Measurements from ENCODE around the gene KCNJ6. TPM values are rescaled to one million over a fixed set of nuclear protein-coding genes. Genes with fewer than 3 reads are reported as not detected.

Gene KCNJ6
- total and polyA plus RNA-seq, 9 of the 15 experiments (the other 6 are each of a cell fraction or from before 2014, with no cell fraction given): 0.06 to 0.21 (median 0.13) TPM; not detected in 1

GRCh38 chr21:37717534-37717933, 198.7 kb downstream of the KCNJ6 start:
- Histone ChIP-seq H4K20me1 (replicated peaks; ENCODE audit: control insufficient read depth, insufficient read depth, low read length) (no peaks in the 10 kb centered on the region), H2AFZ (ENCODE audit: low read depth, low read length) (no peak overlapping the region), H3K27ac (ENCODE audit: extremely low read depth, low read depth, low read length) (no peak overlapping the region), H3K79me2 (ENCODE audit: control insufficient read depth, insufficient read depth, low read length) (no peaks in the 10 kb centered on the region), H3K27me3 (ENCODE audit: control insufficient read depth in 2 of 2, insufficient read depth in 2 of 2, low read length in 2 of 2) (peaks cover 9 to 31% of the 10 kb centered on the region in 2 experiments), H3K9me1 (ENCODE audit: control insufficient read depth, insufficient read depth, low read length) (no peaks in the 10 kb centered on the region), H3K4me3 (no peak overlapping the region), H3K4me2 (ENCODE audit: insufficient read depth, low read length) (no peak overlapping the region), H3K4me1 (replicated peaks in 1 of 2; ENCODE audit: control insufficient read depth in 2 of 2, insufficient read depth in 2 of 2, low read length in 2 of 2) (no peaks in the 10 kb centered on the region), H3K9me3 (replicated peaks; ENCODE audit: control insufficient read depth, insufficient read depth, low read depth, low read length) (no peaks in the 10 kb centered on the region), H3K9ac (ENCODE audit: insufficient read depth in 1 of 2, low read depth in 2 of 2, low read length in 2 of 2) (no peak overlapping the region), H3K36me3 (ENCODE audit: control insufficient read depth, insufficient read depth, low read length) (no peaks in the 10 kb centered on the region)
- in situ Hi-C loops (cut with MboI): loop anchor here (25.0 kb wide), 1 partner anchor 445 kb away; no protein-coding TSS in a partner anchor
- ChIA-PET POLR2A (interaction anchor here (1.0 kb wide), 1 partner anchor 17 kb away, joined by 3 read pairs; no protein-coding TSS in a partner anchor), CTCF (ENCODE audit: low intra/inter-chr PET ratio) (no interaction called here)
- FAIRE-seq (no peak), DNase-seq (ENCODE audit: extremely low read depth in 1 of 4, low spot score in 3 of 4) (peak in 2 of 4 experiments; percentile 21 to 45), ATAC-seq (peak; percentile 94)
- 0% methylated on average over 4 of the region's 4 CpGs for WGBS (ENCODE audit: insufficient coverage, low coverage, missing lambda C conversion rate)
- intact Hi-C loops (cut with micrococcal nuclease): no loop called here
- no peak for TF ChIP-seq MAFG (tag; conservative IDR thresholded peaks at IDR 0.05)
- peak; percentile 24; the same call in 1 of the 2 replicates for TF ChIP-seq TFAP4 (CRISPR knock-in tag; IDR thresholded peaks at IDR 0.05; ENCODE audit: borderline replicate concordance)
- TF ChIP-seq RAD21 (CRISPR knock-in tag; conservative IDR thresholded peaks at IDR 0.05 in 1 of 2, IDR thresholded peaks at IDR 0.05 in 1 of 2): peak in 1 of 2 experiments; percentile 39; a peak in 2 of 4 replicates
- TF ChIP-seq LCOR (CRISPR knock-in tag; IDR thresholded peaks at IDR 0.05): no peak
- TF ChIP-seq CTCF (IDR thresholded peaks at IDR 0.05 in 2 of 3, conservative IDR thresholded peaks at IDR 0.05 in 1 of 3; ENCODE audit: insufficient read depth in 2 of 3, low read depth in 1 of 3, low read length in 3 of 3): peak; percentile 44 to 52 (median 48)
- BruUV-seq (replicated peaks): no TSS peak

Measured in K562 (cell line).